Fibroblast of skin of right biceps (primary cell): Measurements from ENCODE around the gene RAE1.

Experiments
- DNase-seq: peaks from one replicate; pipeline ENCODE4 v3.0.0-alpha.2; 2013

The RAE1 gene

DNA sequence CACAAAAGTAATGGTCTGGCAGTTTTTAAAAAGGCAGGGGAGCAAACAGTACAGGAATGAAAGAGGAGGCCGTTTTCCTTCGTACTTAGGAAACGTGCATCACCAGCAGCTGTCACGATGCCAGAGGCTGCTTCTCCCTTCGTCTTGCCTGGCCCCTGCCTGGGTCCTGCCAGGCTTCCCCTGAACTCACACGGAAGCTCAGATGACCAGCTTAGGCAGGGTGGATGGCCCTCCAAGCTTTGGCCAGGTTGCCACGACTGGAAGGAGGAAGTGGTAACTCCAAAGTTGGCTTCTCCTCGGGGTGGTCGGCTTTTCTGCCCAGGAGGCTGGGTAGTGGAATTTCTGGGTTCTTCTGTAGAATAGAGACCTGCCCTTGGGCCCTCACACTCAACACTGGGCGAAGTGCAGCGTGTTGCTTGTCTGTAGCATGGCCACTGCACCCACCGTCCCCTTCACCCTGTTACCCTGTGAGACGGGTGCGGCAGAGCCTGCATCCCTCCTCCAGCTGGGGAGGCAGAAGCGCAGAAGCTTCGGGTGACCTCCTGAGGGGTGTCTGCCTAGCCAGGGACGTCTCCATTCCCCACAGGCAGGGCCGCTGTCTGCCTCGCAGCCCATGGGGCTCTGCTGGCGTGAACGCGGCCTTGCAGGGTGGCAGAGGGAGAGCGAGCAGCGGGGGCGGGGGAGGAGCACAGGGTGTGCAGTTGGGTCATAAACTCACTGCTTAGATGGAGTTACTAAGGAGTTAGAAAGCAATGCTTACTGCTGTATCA is 21.7 kb downstream of the RAE1 start:
- no peak for DNase-seq

DNA sequence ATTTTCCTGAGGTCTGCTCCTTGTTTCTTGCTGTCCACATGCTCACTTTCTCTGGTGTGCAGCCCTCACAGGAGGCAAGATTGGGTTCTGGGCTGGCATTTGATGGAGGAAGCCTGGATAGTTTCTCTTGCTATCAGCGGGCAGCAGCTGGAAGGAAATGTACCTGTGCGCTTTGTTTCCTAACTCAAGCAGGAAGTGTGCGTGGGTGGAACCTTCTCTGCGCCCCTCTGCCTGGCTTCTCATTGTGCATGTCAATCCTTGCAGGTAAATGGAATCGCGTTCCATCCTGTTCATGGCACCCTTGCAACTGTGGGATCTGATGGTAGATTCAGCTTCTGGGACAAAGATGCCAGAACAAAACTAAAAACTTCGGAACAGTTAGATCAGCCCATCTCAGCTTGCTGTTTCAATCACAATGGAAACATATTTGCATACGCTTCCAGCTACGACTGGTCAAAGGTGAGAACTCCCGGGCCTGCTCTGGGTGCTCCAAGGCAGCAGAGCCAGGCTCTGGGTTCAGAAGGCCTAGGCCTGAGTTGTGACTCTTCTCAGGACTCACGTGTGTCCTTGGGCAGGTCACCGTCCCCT is 23.4 kb downstream of the RAE1 start:
- no peak for DNase-seq

- no peak for DNase-seq
Measured at GRCh38 chr20:57374931-57375651, 24.0 kb downstream of the RAE1 start.

- DNase-seq: no peak
Measured at GRCh38 chr20:57375652-57376230, 24.7 kb downstream of the RAE1 start.

- DNase-seq: no peak
Measured at GRCh38 chr20:57377350-57377749, 26.3 kb downstream of the RAE1 start.

GRCh38 chr20:57378107-57378506 is 27.1 kb downstream of the RAE1 start:
- no peak for DNase-seq

GRCh38 chr20:57378646-57379262 is 27.7 kb downstream of the RAE1 start:
- no peak for DNase-seq

DNA sequence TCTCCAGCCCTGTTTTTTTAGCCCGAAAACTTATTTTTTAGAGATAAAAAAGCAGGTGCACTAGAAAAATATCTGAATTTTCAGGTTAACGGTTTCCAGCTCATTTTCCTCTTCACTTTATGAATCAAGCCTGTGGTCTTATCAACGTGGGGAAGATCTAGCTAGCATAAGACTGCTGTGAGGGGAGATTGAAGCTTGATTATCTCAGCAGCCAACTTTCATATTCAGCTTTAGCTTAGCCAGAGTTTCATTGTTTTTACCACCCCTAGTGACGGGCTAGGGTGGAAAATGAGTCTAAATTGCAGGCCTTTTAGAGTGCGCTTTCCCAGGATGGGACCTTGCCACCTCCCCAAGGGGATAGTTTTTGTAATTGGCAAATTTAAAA is 28.2 kb downstream of the RAE1 start:
- no peak for DNase-seq

DNA sequence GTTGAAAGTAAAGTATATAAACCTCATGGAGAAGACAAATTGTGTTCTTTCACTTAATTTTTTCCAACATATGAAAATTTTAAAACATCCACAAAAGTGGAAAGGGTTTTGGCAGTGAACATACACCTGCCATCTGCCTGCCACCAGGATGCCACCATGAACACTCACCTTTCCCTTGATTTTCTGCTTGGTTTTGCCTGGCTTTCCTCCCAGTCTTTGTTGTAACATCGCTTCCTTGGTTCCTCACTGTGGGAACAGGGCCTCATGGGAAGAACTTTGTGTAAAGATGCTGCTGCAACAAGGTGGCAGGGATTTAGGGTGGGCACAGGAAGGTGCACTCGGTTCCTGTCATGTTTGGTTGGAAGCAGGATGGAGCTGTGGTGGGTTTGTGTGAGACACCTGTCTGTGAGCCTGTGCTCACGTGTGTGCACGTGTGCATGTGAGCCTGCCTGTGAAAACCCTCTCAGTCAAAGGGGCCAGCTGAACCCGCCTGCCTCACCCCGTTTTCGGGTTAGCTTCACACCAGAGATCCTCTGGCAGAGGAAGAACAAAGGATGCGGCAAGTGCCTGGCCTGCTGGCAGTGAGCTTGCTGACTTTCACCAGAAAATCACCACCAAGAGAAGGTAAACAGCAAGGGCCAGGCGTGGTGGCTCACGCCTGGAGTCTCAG is 29.2 kb downstream of the RAE1 start:
- no peak for DNase-seq

GRCh38 chr20:57381596-57382503 is 30.8 kb downstream of the RAE1 start:
- DNase-seq: peak; percentile 64

GRCh38 chr20:57382516-57382915 is 31.5 kb downstream of the RAE1 start:
- no peak for DNase-seq

GRCh38 chr20:57383447-57384347 is 32.6 kb downstream of the RAE1 start:
- DNase-seq: no peak

- no peak for DNase-seq
Measured at GRCh38 chr20:57384486-57384885, 33.4 kb downstream of the RAE1 start.

GRCh38 chr20:57384953-57385761 is 34.1 kb downstream of the RAE1 start:
- DNase-seq: no peak

DNA sequence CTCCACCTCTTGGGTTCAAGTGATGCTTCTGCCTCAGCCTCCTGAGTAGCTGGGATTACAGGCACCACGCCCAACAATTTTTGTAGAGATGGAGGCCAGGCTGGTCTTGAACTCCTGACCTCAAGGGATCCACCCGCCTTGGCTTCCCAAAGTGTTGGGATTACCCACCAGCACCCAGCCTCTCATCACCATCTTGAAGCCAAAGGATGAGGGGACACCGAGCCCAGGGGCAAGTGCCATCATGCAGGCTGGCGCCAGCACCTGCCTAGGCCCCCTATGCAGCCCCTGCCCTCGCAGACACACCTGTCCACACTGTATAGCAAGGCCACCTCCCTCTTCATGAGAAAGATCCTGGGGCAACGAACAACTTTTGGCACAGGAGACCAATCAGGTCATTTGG is 34.9 kb downstream of the RAE1 start:
- no peak for DNase-seq

DNA sequence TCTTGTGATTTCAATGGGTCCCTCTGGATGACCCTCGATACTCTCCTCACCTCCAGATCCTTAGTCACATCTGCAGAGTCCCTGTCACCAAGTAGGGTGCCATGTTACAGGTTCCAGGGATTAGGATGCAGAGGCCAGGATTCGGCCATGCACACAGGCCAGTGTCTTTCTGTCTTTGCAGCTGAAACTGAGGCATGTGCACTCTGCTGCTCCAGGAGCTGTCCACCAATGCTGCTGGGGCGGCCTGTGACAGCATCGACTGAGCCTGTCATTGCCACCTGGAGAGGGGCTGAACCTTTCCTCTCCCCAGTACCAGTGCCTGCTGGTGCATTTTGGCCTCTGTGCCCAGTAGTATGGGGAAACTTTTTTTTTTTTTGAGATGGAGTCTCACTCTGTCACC is 35.7 kb downstream of the RAE1 start:
- DNase-seq: no peak

GRCh38 chr20:57387463-57387862 is 36.4 kb downstream of the RAE1 start:
- DNase-seq: no peak

DNA sequence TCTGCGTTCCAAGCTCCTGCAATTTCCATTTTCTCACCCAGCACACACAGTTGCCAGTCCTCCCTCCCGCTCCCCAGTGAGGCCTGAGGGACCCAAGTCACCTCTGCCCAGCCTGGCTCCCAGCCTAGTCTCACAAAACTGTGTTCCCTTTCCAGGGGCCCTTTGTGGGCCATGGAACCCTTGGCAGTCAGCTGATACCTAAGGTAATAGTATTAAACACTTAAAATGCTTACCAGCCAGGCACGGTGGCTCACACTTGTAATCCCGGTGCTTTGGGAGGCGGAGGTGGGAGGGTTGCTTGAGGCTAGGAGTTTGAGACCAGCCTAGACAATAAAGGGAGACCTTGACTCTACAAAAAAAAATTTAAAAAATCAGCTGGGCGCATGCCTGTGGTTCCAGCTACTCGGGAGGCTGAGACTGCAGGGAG is 36.9 kb downstream of the RAE1 start:
- DNase-seq: no peak

- peak; percentile 65 for DNase-seq
Measured at GRCh38 chr20:57388953-57389694, 38.1 kb downstream of the RAE1 start.
